Neural cell (in vitro differentiated cells): ENCODE data around the gene ACTRT2. TPM values are rescaled to one million over a fixed set of nuclear protein-coding genes. Genes with fewer than 3 reads are reported as not detected.

Experiments
- H2AFZ ChIP-seq: fragments of 200-600, 300-800 bp; sonication (generic), shearing (Covaris generic); 2 replicates; pipeline ENCODE4 v1.6.0; 2014; ENCODE audit warnings: low read depth, mild to moderate bottlenecking, antibody characterized with exemption, low read length, moderate library complexity
- H3F3A ChIP-seq: fragments of 200-600 bp; shearing (Covaris generic); 2 replicates; pipeline ENCODE4 v1.6.1; 2016; ENCODE audit warnings: mild to moderate bottlenecking, moderate library complexity, mixed read lengths, antibody characterized with exemption, low read length; ENCODE audit not compliant: insufficient read depth, poor library complexity, severe bottlenecking
- H3K27ac ChIP-seq: fragments of 200-600, 300-800 bp; sonication (generic), shearing (Covaris generic); 2 replicates; pipeline ENCODE4 v1.5.1; 2014; ENCODE audit warnings: mild to moderate bottlenecking, low read length, moderate library complexity
- H3K27me3 ChIP-seq: fragments of 300-800, 200-600 bp; sonication (generic), shearing (Covaris generic); 2 replicates; pipeline ENCODE4 v1.6.0; 2014; ENCODE audit warnings: mild to moderate bottlenecking, low read depth, low read length, moderate library complexity; ENCODE audit not compliant: insufficient read depth
- H3K36me3 ChIP-seq: fragments of 300-800, 200-600 bp; sonication (generic), shearing (Covaris generic); 2 replicates; pipeline ENCODE4 v1.5.1; 2014; ENCODE audit warnings: mild to moderate bottlenecking, antibody characterized with exemption, low read length, moderate library complexity; ENCODE audit not compliant: insufficient read depth
- H3K4me2 ChIP-seq: fragments of 300-800, 200-600 bp; sonication (generic), shearing (Covaris generic); 2 replicates; pipeline ENCODE4 v1.6.0; 2014; ENCODE audit warnings: mild to moderate bottlenecking, low read length
- H3K4me3 ChIP-seq: fragments of 300-800, 200-600 bp; sonication (generic), shearing (Covaris generic); 2 replicates; pipeline ENCODE4 v1.5.1; 2014; ENCODE audit warnings: mild to moderate bottlenecking, low read length, moderate library complexity
- H3K79me2 ChIP-seq: fragments of 200-600 bp; shearing (Covaris generic); replicated peaks from 2 replicates; pipeline ENCODE4 v1.6.0; 2014; ENCODE audit warnings: mild to moderate bottlenecking, low read length, moderate library complexity; ENCODE audit not compliant: insufficient read depth
- H3K9ac ChIP-seq: fragments of 300-800, 200-600 bp; sonication (generic), shearing (Covaris generic); 2 replicates; pipeline ENCODE4 v1.6.1; 2016; ENCODE audit warnings: mild to moderate bottlenecking, low read length, mixed read lengths
- H3K9me2 ChIP-seq: fragments of 200-600 bp; shearing (Covaris generic); 2 replicates; pipeline ENCODE4 v1.6.1; 2016; ENCODE audit warnings: mild to moderate bottlenecking, low read length, mixed read lengths; ENCODE audit not compliant: insufficient read depth
- H3K9me3 ChIP-seq: fragments of 200-600, 300-800 bp; sonication (generic), shearing (Covaris generic); 2 replicates; pipeline ENCODE4 v1.6.1; 2016; ENCODE audit warnings: mild to moderate bottlenecking, mixed run types, low read length, moderate library complexity, mixed read lengths
- H4K20me1 ChIP-seq: fragments of 200-600 bp; shearing (Covaris generic); 2 replicates; pipeline ENCODE4 v1.6.1; 2016; ENCODE audit warnings: mild to moderate bottlenecking, mixed run types; ENCODE audit not compliant: insufficient read depth
- EP300 ChIP-seq: fragments of 450-650 bp; conservative IDR thresholded peaks from 2 replicates; pipeline ENCODE4 v1.6.1; 2014; ENCODE audit warnings: antibody characterized with exemption, mild to moderate bottlenecking, moderate library complexity; ENCODE audit not compliant: poor library complexity, severe bottlenecking
- MXI1 ChIP-seq: fragments of 450-650 bp; conservative IDR thresholded peaks from 2 replicates; pipeline ENCODE4 v1.6.1; 2014; ENCODE audit warnings: antibody characterized with exemption, mild to moderate bottlenecking; ENCODE audit not compliant: poor library complexity, severe bottlenecking
- POLR2AphosphoS5 ChIP-seq: IDR thresholded peaks from 2 replicates; pipeline ENCODE4 v1.6.1; 2012
- RAD21 ChIP-seq: fragments of 450-650 bp; conservative IDR thresholded peaks from 2 replicates; pipeline ENCODE4 v1.6.1; 2014; ENCODE audit warnings: antibody characterized with exemption, mild to moderate bottlenecking, moderate library complexity
- REST ChIP-seq: IDR thresholded peaks from 2 replicates; pipeline ENCODE4 v1.6.1; 2012; ENCODE audit warnings: borderline replicate concordance
- TAF1 ChIP-seq: IDR thresholded peaks from 2 replicates; pipeline ENCODE4 v1.6.1; 2012; ENCODE audit warnings: low read depth
- polyA plus RNA-seq: library from polyadenylated mRNA; depleted of rRNA; stranded (reverse); fragments of >200 nt; gene quantifications from 2 replicates; pipeline ENCODE4 v1.2.3, GENCODE V29; 2014
- TF ChIP-seq, protein P1 (sequence below): fragments of 450-650 bp; IDR thresholded peaks from 2 replicates; pipeline ENCODE4 v1.5.1; 2014; ENCODE audit warnings: antibody characterized with exemption, mild to moderate bottlenecking, moderate library complexity; ENCODE audit not compliant: poor library complexity, severe bottlenecking

The ACTRT2 gene
- polyA plus RNA-seq, 1 donor from 2014 or later: not detected

DNA sequence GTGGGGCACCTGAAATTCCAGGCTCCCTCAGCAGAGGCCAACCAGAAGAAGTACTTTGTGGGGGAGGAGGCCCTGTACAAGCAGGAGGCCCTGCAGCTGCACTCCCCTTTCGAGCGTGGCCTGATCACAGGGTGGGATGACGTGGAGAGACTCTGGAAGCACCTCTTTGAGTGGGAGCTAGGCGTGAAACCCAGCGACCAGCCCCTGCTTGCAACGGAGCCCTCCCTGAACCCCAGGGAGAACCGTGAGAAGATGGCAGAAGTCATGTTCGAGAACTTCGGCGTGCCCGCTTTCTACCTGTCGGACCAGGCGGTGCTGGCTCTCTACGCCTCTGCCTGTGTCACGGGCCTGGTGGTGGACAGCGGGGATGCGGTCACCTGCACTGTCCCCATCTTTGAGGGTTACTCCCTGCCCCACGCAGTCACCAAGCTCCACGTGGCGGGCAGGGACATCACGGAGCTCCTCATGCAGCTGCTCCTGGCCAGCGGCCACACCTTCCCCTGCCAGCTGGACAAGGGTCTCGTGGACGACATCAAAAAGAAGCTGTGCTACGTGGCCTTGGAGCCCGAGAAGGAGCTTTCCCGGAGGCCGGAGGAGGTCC lies 634 bp downstream of the ACTRT2 start:
- TF ChIP-seq TAF1: no peak
- no peak for TF ChIP-seq RAD21
- TF ChIP-seq, protein P1, sequence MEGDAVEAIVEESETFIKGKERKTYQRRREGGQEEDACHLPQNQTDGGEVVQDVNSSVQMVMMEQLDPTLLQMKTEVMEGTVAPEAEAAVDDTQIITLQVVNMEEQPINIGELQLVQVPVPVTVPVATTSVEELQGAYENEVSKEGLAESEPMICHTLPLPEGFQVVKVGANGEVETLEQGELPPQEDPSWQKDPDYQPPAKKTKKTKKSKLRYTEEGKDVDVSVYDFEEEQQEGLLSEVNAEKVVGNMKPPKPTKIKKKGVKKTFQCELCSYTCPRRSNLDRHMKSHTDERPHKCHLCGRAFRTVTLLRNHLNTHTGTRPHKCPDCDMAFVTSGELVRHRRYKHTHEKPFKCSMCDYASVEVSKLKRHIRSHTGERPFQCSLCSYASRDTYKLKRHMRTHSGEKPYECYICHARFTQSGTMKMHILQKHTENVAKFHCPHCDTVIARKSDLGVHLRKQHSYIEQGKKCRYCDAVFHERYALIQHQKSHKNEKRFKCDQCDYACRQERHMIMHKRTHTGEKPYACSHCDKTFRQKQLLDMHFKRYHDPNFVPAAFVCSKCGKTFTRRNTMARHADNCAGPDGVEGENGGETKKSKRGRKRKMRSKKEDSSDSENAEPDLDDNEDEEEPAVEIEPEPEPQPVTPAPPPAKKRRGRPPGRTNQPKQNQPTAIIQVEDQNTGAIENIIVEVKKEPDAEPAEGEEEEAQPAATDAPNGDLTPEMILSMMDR: no peak
- TF ChIP-seq EP300: no peak
- TF ChIP-seq POLR2AphosphoS5: no peak
- TF ChIP-seq REST: no peak
- H3K79me2 ChIP-seq: no peaks in the 10 kb centered on the region
- no peak overlapping the region for H3K4me3 ChIP-seq
- H3F3A ChIP-seq: no peaks in the 10 kb centered on the region
- H2AFZ ChIP-seq: no peak overlapping the region
- H3K36me3 ChIP-seq: no peaks in the 10 kb centered on the region
- H3K9ac ChIP-seq: no peak overlapping the region
- H3K27me3 ChIP-seq: no peaks in the 10 kb centered on the region
- H3K4me2 ChIP-seq: no peak overlapping the region
- no peak overlapping the region for H3K27ac ChIP-seq
- H4K20me1 ChIP-seq: no peaks in the 10 kb centered on the region
- H3K9me3 ChIP-seq: no peaks in the 10 kb centered on the region
- H3K9me2 ChIP-seq: no peaks in the 10 kb centered on the region

DNA sequence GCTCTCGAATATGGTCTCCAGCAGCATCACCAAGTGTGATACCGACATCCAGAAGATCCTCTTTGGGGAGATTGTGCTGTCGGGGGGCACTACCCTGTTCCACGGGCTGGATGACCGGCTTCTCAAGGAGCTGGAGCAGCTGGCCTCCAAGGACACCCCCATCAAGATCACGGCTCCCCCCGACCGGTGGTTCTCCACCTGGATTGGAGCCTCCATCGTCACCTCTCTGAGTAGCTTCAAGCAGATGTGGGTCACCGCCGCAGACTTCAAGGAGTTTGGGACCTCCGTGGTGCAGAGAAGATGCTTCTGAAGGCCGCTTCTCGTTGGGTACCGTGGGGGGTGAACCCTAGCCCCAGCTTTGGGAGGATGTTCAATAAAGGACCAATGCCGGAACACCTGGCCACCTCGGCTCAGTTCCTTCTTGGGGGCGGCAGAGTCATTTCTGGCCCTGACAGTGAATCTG lies 1.3 kb downstream of the ACTRT2 start:
- H3F3A ChIP-seq: no peaks in the 10 kb centered on the region
- no peaks in the 10 kb centered on the region for H3K79me2 ChIP-seq
- H3K36me3 ChIP-seq: no peaks in the 10 kb centered on the region
- no peaks in the 10 kb centered on the region for H3K9me3 ChIP-seq
- H3K27me3 ChIP-seq: no peaks in the 10 kb centered on the region
- H3K4me3 ChIP-seq: no peak overlapping the region
- no peak overlapping the region for H3K4me2 ChIP-seq
- H2AFZ ChIP-seq: no peak overlapping the region
- H3K27ac ChIP-seq: no peak overlapping the region
- TF ChIP-seq, protein P1: no peak
- TF ChIP-seq MXI1: no peak
- no peak overlapping the region for H3K9ac ChIP-seq
- no peaks in the 10 kb centered on the region for H3K9me2 ChIP-seq
- H4K20me1 ChIP-seq: no peaks in the 10 kb centered on the region
